ENCODE results near the gene FXYD5. TPM values are rescaled to one million over a fixed set of nuclear protein-coding genes. Genes with fewer than 3 reads are reported as not detected.

Gene FXYD5
- polyA plus RNA-seq, 2 of the 4 experiments (the other 2 are of a cell fraction): 70.8 to 113 TPM

GRCh38 chr19:35170359-35171061, 16.0 kb downstream of the FXYD5 start:
- POLR2A ChIA-PET: no interaction called here
- Histone ChIP-seq H3K4me2 (no peak overlapping the region), H3K4me1 (0 out of 3 replicates have a peak, but pooled peaks cover 3% of the 10 kb centered on the region), H3K27ac (no peak overlapping the region), H3K9me3 (peaks cover 15% of the 10 kb centered on the region), H3K4me3 (no peak overlapping the region)
- CTCF ChIA-PET: interaction anchor here (1.0 to 1.9 kb wide), 4 partner anchors 16 to 126 kb away, joined by 3 to 5 read pairs (median 4); partner anchors contain the start of genes FXYD5 and LGI4
- no peak for TF ChIP-seq NFE2L2 (conservative IDR thresholded peaks at IDR 0.05; ENCODE audit: low read length)
- TF ChIP-seq KDM5A (IDR thresholded peaks at IDR 0.05): no peak
- no peak for TF ChIP-seq TP53 (CRISPR knock-in tag; IDR thresholded peaks at IDR 0.05)
- TF ChIP-seq CBX2 (IDR thresholded peaks at IDR 0.05; ENCODE audit: borderline replicate concordance, low read depth): no peak
- TF ChIP-seq USF2 (IDR thresholded peaks at IDR 0.05): no peak
- no peak for TF ChIP-seq E2F6 (IDR thresholded peaks at IDR 0.05; ENCODE audit: borderline replicate concordance, low read depth)
- TF ChIP-seq NPAS2 (CRISPR knock-in tag; IDR thresholded peaks at IDR 0.05; ENCODE audit: borderline replicate concordance): no peak
- no peak for FAIRE-seq
- ATAC-seq: no peak; a peak in 1 of 6 replicates
- DNase-seq (ENCODE audit: low read depth in 1 of 2, low spot score in 1 of 2): no peak
- WGBS (ENCODE audit: missing lambda C conversion rate): 79% methylated on average over 7 of the region's 7 CpGs

GRCh38 chr19:35171730-35172129, 17.2 kb downstream of the FXYD5 start:
- Histone ChIP-seq H3K4me1 (0 out of 3 replicates have a peak, but pooled peaks cover 3% of the 10 kb centered on the region), H3K9me3 (peaks cover 2% of the 10 kb centered on the region; the same call in 2 of the 3 replicates), H3K4me2 (no peak overlapping the region), H3K4me3 (no peak overlapping the region), H3K27ac (no peak overlapping the region)
- ATAC-seq (no peak), FAIRE-seq (no peak), DNase-seq (ENCODE audit: low read depth in 1 of 2, low spot score in 1 of 2) (no peak)
- POLR2A ChIA-PET: no interaction called here
- WGBS (ENCODE audit: missing lambda C conversion rate): 74% methylated on average over 3 of the region's 3 CpGs
- TF ChIP-seq ELK1 (IDR thresholded peaks at IDR 0.05; ENCODE audit: low read depth, low read length): no peak
- TF ChIP-seq FOXS1 (CRISPR knock-in tag; IDR thresholded peaks at IDR 0.05): no peak
- TF ChIP-seq CEBPB (IDR thresholded peaks at IDR 0.05): no peak
- no peak for TF ChIP-seq EHF (CRISPR knock-in tag; IDR thresholded peaks at IDR 0.05)
- CTCF ChIA-PET: interaction anchor here (1.2 to 2.8 kb wide), 3 partner anchors 10 to 36 kb away, joined by 3 to 12 read pairs (median 6); no protein-coding TSS in a partner anchor

- Histone ChIP-seq H3K9me3 (peaks cover 13% of the 10 kb centered on the region), H3K4me1 (no peaks in the 10 kb centered on the region), H3K4me3 (no peak overlapping the region), H3K27ac (no peak overlapping the region), H3K4me2 (no peak overlapping the region)
- TF ChIP-seq KDM1A (IDR thresholded peaks at IDR 0.05; ENCODE audit: low read depth): no peak
- no peak for TF ChIP-seq CBX2 (IDR thresholded peaks at IDR 0.05; ENCODE audit: borderline replicate concordance, low read depth)
- no peak for TF ChIP-seq PHF8 (IDR thresholded peaks at IDR 0.05; ENCODE audit: borderline replicate concordance, low read depth)
- TF ChIP-seq NR3C1 (IDR thresholded peaks at IDR 0.05): no peak
- TF ChIP-seq RFX5 (IDR thresholded peaks at IDR 0.05): no peak
- no peak for TF ChIP-seq HEYL (CRISPR knock-in tag; IDR thresholded peaks at IDR 0.05)
- no peak for TF ChIP-seq CBX8 (IDR thresholded peaks at IDR 0.05)
- TF ChIP-seq GATA3 (IDR thresholded peaks at IDR 0.05; ENCODE audit: borderline replicate concordance): no peak
- TF ChIP-seq TFCP2L1 (CRISPR knock-in tag; IDR thresholded peaks at IDR 0.05): no peak
- TF ChIP-seq SMC3 (IDR thresholded peaks at IDR 0.05): no peak
- TF ChIP-seq NFE2L2 (conservative IDR thresholded peaks at IDR 0.05; ENCODE audit: low read length): no peak
- TF ChIP-seq CEBPB (IDR thresholded peaks at IDR 0.05): no peak
- no peak for TF ChIP-seq JUNB (IDR thresholded peaks at IDR 0.05)
- no peak for TF ChIP-seq NPAS2 (CRISPR knock-in tag; IDR thresholded peaks at IDR 0.05; ENCODE audit: borderline replicate concordance)
- no peak for TF ChIP-seq MAZ (IDR thresholded peaks at IDR 0.05; ENCODE audit: borderline replicate concordance, low read depth, low read length)
- DNase-seq (ENCODE audit: low read depth in 1 of 2, low spot score in 1 of 2) (no peak), ATAC-seq (no peak), FAIRE-seq (no peak)
- POLR2A ChIA-PET: no interaction called here
- WGBS (ENCODE audit: missing lambda C conversion rate): 81% methylated on average over 6 of the region's 6 CpGs
- CTCF ChIA-PET: interaction anchor here (0.6 to 1.7 kb wide), 4 partner anchors 8 to 202 kb away, joined by 3 to 4 read pairs (median 4); no protein-coding TSS in a partner anchor
Measured at GRCh38 chr19:35174226-35174625, 19.7 kb downstream of the FXYD5 start.
